ENCODE measurements around the gene RELN. TPM values are rescaled to one million over a fixed set of nuclear protein-coding genes. Genes with fewer than 3 reads are reported as not detected.

Gene RELN
- total and polyA plus RNA-seq, 9 donors: 2.1 to 31.3 (median 8.2) TPM

- DNase-seq: no peak
- Histone ChIP-seq H3K27me3 (ENCODE audit: control insufficient read depth, insufficient read depth, low read length) (no peaks in the 10 kb centered on the region), H3K4me3 (ENCODE audit: low read length) (no peak overlapping the region), H3K36me3 (ENCODE audit: control insufficient read depth, insufficient read depth, low read length) (no peaks in the 10 kb centered on the region), H3K27ac (ENCODE audit: low read length) (no peak overlapping the region), H3K9me3 (replicated peaks; ENCODE audit: control insufficient read depth, low read depth, low read length) (no peaks in the 10 kb centered on the region), H3K4me1 (ENCODE audit: control insufficient read depth, insufficient read depth, low read length) (no peaks in the 10 kb centered on the region)
- no CpG with 5 or more reads among the region's 1 CpG for WGBS (ENCODE audit: insufficient coverage)
These were observed 226.6 kb downstream of the RELN start for GRCh38 chr7:103762877-103763276.

- no peaks in the 10 kb centered on the region for H3K27me3 ChIP-seq (ENCODE audit: control insufficient read depth, insufficient read depth, low read length)
- H3K9me3 ChIP-seq (replicated peaks; ENCODE audit: control insufficient read depth, low read depth, low read length): no peaks in the 10 kb centered on the region
- no CpG with 5 or more reads among the region's 3 CpGs for WGBS (ENCODE audit: insufficient coverage)
- no peak overlapping the region for H3K27ac ChIP-seq (ENCODE audit: low read length)
- no peak for DNase-seq
- no peaks in the 10 kb centered on the region for H3K4me1 ChIP-seq (ENCODE audit: control insufficient read depth, insufficient read depth, low read length)
- no peak overlapping the region for H3K4me3 ChIP-seq (ENCODE audit: low read length)
- no peaks in the 10 kb centered on the region for H3K36me3 ChIP-seq (ENCODE audit: control insufficient read depth, insufficient read depth, low read length)
These were observed 227.2 kb downstream of the RELN start for GRCh38 chr7:103762065-103762760.

- no peak overlapping the region for H3K27ac ChIP-seq (ENCODE audit: low read length)
- WGBS (ENCODE audit: insufficient coverage): no CpG with 5 or more reads among the region's 2 CpGs
- H3K4me1 ChIP-seq (ENCODE audit: control insufficient read depth, insufficient read depth, low read length): no peaks in the 10 kb centered on the region
- H3K4me3 ChIP-seq (ENCODE audit: low read length): no peak overlapping the region
- no peaks in the 10 kb centered on the region for H3K36me3 ChIP-seq (ENCODE audit: control insufficient read depth, insufficient read depth, low read length)
- no peak for DNase-seq
- H3K27me3 ChIP-seq (ENCODE audit: control insufficient read depth, insufficient read depth, low read length): no peaks in the 10 kb centered on the region
- no peaks in the 10 kb centered on the region for H3K9me3 ChIP-seq (replicated peaks; ENCODE audit: control insufficient read depth, low read depth, low read length)
These were observed 236.5 kb downstream of the RELN start for GRCh38 chr7:103752995-103753394.

GRCh38 chr7:103751311-103751880, 238.1 kb downstream of the RELN start:
- no peak overlapping the region for H3K27ac ChIP-seq (ENCODE audit: low read length)
- no peaks in the 10 kb centered on the region for H3K36me3 ChIP-seq (ENCODE audit: control insufficient read depth, insufficient read depth, low read length)
- H3K4me1 ChIP-seq (ENCODE audit: control insufficient read depth, insufficient read depth, low read length): no peaks in the 10 kb centered on the region
- 75% methylated on average over 7 of the region's 8 CpGs for WGBS (ENCODE audit: insufficient coverage)
- H3K27me3 ChIP-seq (ENCODE audit: control insufficient read depth, insufficient read depth, low read length): no peaks in the 10 kb centered on the region
- DNase-seq: no peak
- no peaks in the 10 kb centered on the region for H3K9me3 ChIP-seq (replicated peaks; ENCODE audit: control insufficient read depth, low read depth, low read length)
- no peak overlapping the region for H3K4me3 ChIP-seq (ENCODE audit: low read length)

- no peaks in the 10 kb centered on the region for H3K27me3 ChIP-seq (ENCODE audit: control insufficient read depth, insufficient read depth, low read length)
- DNase-seq: no peak
- H3K36me3 ChIP-seq (ENCODE audit: control insufficient read depth, insufficient read depth, low read length): no peaks in the 10 kb centered on the region
- no peaks in the 10 kb centered on the region for H3K9me3 ChIP-seq (replicated peaks; ENCODE audit: control insufficient read depth, low read depth, low read length)
- no peak overlapping the region for H3K27ac ChIP-seq (ENCODE audit: low read length)
- no peak overlapping the region for H3K4me3 ChIP-seq (ENCODE audit: low read length)
- H3K4me1 ChIP-seq (ENCODE audit: control insufficient read depth, insufficient read depth, low read length): no peaks in the 10 kb centered on the region
- WGBS (ENCODE audit: insufficient coverage): no CpG with 5 or more reads among the region's 1 CpG
These were observed 240.8 kb downstream of the RELN start for GRCh38 chr7:103748680-103749079.

- Histone ChIP-seq H3K36me3 (ENCODE audit: control insufficient read depth, insufficient read depth, low read length) (no peaks in the 10 kb centered on the region), H3K9me3 (replicated peaks; ENCODE audit: control insufficient read depth, low read depth, low read length) (no peaks in the 10 kb centered on the region), H3K27ac (ENCODE audit: low read length) (no peak overlapping the region), H3K4me1 (ENCODE audit: control insufficient read depth, insufficient read depth, low read length) (no peaks in the 10 kb centered on the region), H3K27me3 (ENCODE audit: control insufficient read depth, insufficient read depth, low read length) (no peaks in the 10 kb centered on the region), H3K4me3 (ENCODE audit: low read length) (no peak overlapping the region)
- no peak for DNase-seq
- no CpG with 5 or more reads among the region's 1 CpG for WGBS (ENCODE audit: insufficient coverage)
These were observed 254.1 kb downstream of the RELN start for GRCh38 chr7:103735377-103735776.

- DNase-seq: no peak
- 100% methylated on average over 1 of the region's 2 CpGs for WGBS (ENCODE audit: insufficient coverage)
- Histone ChIP-seq H3K27ac (ENCODE audit: low read length) (no peak overlapping the region), H3K4me3 (ENCODE audit: low read length) (no peak overlapping the region), H3K36me3 (ENCODE audit: control insufficient read depth, insufficient read depth, low read length) (no peaks in the 10 kb centered on the region), H3K9me3 (replicated peaks; ENCODE audit: control insufficient read depth, low read depth, low read length) (no peaks in the 10 kb centered on the region), H3K27me3 (ENCODE audit: control insufficient read depth, insufficient read depth, low read length) (no peaks in the 10 kb centered on the region), H3K4me1 (ENCODE audit: control insufficient read depth, insufficient read depth, low read length) (no peaks in the 10 kb centered on the region)
These were observed 258.3 kb downstream of the RELN start for GRCh38 chr7:103731169-103731568.

- H3K4me3 ChIP-seq (ENCODE audit: low read length): no peak overlapping the region
- H3K4me1 ChIP-seq (ENCODE audit: control insufficient read depth, insufficient read depth, low read length): no peaks in the 10 kb centered on the region
- H3K9me3 ChIP-seq (replicated peaks; ENCODE audit: control insufficient read depth, low read depth, low read length): no peaks in the 10 kb centered on the region
- WGBS (ENCODE audit: insufficient coverage): no CpG with 5 or more reads among the region's 4 CpGs
- no peaks in the 10 kb centered on the region for H3K27me3 ChIP-seq (ENCODE audit: control insufficient read depth, insufficient read depth, low read length)
- H3K36me3 ChIP-seq (ENCODE audit: control insufficient read depth, insufficient read depth, low read length): no peaks in the 10 kb centered on the region
- DNase-seq: no peak
- no peak overlapping the region for H3K27ac ChIP-seq (ENCODE audit: low read length)
These were observed 260.4 kb downstream of the RELN start for GRCh38 chr7:103729026-103729425.

GRCh38 chr7:103727982-103728610, 261.4 kb downstream of the RELN start:
- no peaks in the 10 kb centered on the region for H3K27me3 ChIP-seq (ENCODE audit: control insufficient read depth, insufficient read depth, low read length)
- no CpG with 5 or more reads among the region's 8 CpGs for WGBS (ENCODE audit: insufficient coverage)
- H3K4me1 ChIP-seq (ENCODE audit: control insufficient read depth, insufficient read depth, low read length): no peaks in the 10 kb centered on the region

GRCh38 chr7:103719070-103719469, 270.4 kb downstream of the RELN start:
- Histone ChIP-seq H3K4me1 (ENCODE audit: control insufficient read depth, insufficient read depth, low read length) (no peaks in the 10 kb centered on the region), H3K27me3 (ENCODE audit: control insufficient read depth, insufficient read depth, low read length) (no peaks in the 10 kb centered on the region), H3K9me3 (replicated peaks; ENCODE audit: control insufficient read depth, low read depth, low read length) (no peaks in the 10 kb centered on the region), H3K36me3 (ENCODE audit: control insufficient read depth, insufficient read depth, low read length) (no peaks in the 10 kb centered on the region), H3K27ac (ENCODE audit: low read length) (no peak overlapping the region), H3K4me3 (ENCODE audit: low read length) (no peak overlapping the region)
- WGBS (ENCODE audit: insufficient coverage): 89% methylated on average over 1 of the region's 2 CpGs
- DNase-seq: no peak

More at GRCh38 chr7:103727982-103728610, 261.4 kb downstream of the RELN start:
- Histone ChIP-seq H3K36me3 (ENCODE audit: control insufficient read depth, insufficient read depth, low read length) (no peaks in the 10 kb centered on the region), H3K4me3 (ENCODE audit: low read length) (no peak overlapping the region), H3K27ac (ENCODE audit: low read length) (no peak overlapping the region), H3K9me3 (replicated peaks; ENCODE audit: control insufficient read depth, low read depth, low read length) (no peaks in the 10 kb centered on the region)
- no peak for DNase-seq
